Ovary (tissue), 9 donors: ENCODE data around the gene KLF16. TPM values are rescaled to one million over a fixed set of nuclear protein-coding genes. Genes with fewer than 3 reads are reported as not detected.

Experiments
- DNase-seq, 5 donors: peaks; one replicate each; pipeline ENCODE4 v3.0.0-alpha.2; 2019 to 2020
- H3K27ac ChIP-seq, 2 donors: fragments of 200-600 bp; one replicate each; pipeline versions ENCODE4 v1.5.1 to v1.8.0; 2019 to 2022
- H3K27me3 ChIP-seq: fragments of 200-600 bp; one replicate; pipeline ENCODE4 v1.8.0; 2022
- H3K36me3 ChIP-seq: fragments of 200-600 bp; sonication (generic); one replicate; pipeline ENCODE4 v1.5.1; 2019
- H3K4me1 ChIP-seq: one replicate; pipeline ENCODE4 v1.8.1; 2013; ENCODE audit warnings: mild to moderate bottlenecking, moderate library complexity; ENCODE audit not compliant: insufficient read depth
- H3K4me3 ChIP-seq: fragments of 200-600 bp; sonication (generic); one replicate; pipeline ENCODE4 v1.5.1; 2017
- H3K9me3 ChIP-seq, 2 donors: fragments of 200-600 bp in 1 of 2; sonication (generic) in 1 of 2; one replicate each; pipeline versions ENCODE4 v1.5.1 to v1.8.1; 2013 to 2019; ENCODE audit warnings: mild to moderate bottlenecking in 1 of 2, moderate library complexity in 1 of 2
- EP300 ChIP-seq: sonication (generic); formaldehyde crosslinking; IDR thresholded peaks from one replicate; pipeline ENCODE4 v1.6.1; 2017; ENCODE audit warnings: antibody characterized with exemption
- POLR2A ChIP-seq: fragments of 450-650 bp; IDR thresholded peaks from one replicate; pipeline ENCODE4 v1.6.1; 2017; ENCODE audit warnings: antibody characterized with exemption, mild to moderate bottlenecking, moderate library complexity
- WGBS, 3 donors: extraction: QIAGEN DNeasy Blood & Tissue Kit in 1 of 3; methylation state at CpG; one replicate each; pipeline versions ENCODE4 v1.1.5 to v1.1.7; 2013 to 2017; 5-methylcytosine and 5-hydroxymethylcytosine counted together
- intact Hi-C, 4 donors: fragments of 100-400 bp; cut with DNase I; formaldehyde crosslinking; loops; one replicate each; pipeline versions ENCODE4 v1.11.0 to v1.15.1; 2022 to 2023
- polyA plus RNA-seq, 2 donors: library from polyadenylated mRNA; stranded (reverse); fragments of 200-250 nt in 1 of 2; fragments of 350-450 nt in 1 of 2; fragmentation: Illumina TruSeq in 1 of 2; extraction: RNeasy Lipid Tissue Mini Kit (QIAGEN cat#74804) in 1 of 2; gene quantifications; one replicate each; pipeline ENCODE4 v1.2.3, GENCODE V29; 2013 to 2014
- total RNA-seq, 7 donors: library from RNA; depleted of rRNA in 2 of 7; stranded (reverse); fragments of >200 nt in 2 of 7; fragmentation: NEBNext Ultra II Directional in 3 of 7; extraction: Animal tissue kit (Norgen Biotek cat#: 25700) in 3 of 7; gene quantifications; one replicate each; pipeline versions ENCODE4 v1.1.0 to v1.2.4, GENCODE V29; 2016 to 2023
- TF ChIP-seq, protein P1 (sequence below), 3 donors: fragments of 450-650 bp in 2 of 3; fragments of 200-600 bp in 1 of 3; IDR thresholded peaks; one replicate each; pipeline versions ENCODE4 v1.5.1 to v1.8.0; 2016 to 2022; ENCODE audit warnings: antibody characterized with exemption in 3 of 3, mild to moderate bottlenecking in 1 of 3
- donor health status: DM: no; HTN: no; CAD: no; lungs with moderate emphysema.
- donor health status: DM: no; HTN: no; CAD: no.
- donor health status: Bipolar disorder and iron deficiency.
- donor health status: DM: yes; HTN: yes; CAD: no.
- donor health status: DM: no; HTN: no; CAD: no.
- donor health status: DM: yes; HTN: yes; CAD: no.

KLF16 gene
- total and polyA plus RNA-seq, 9 donors = 0.63 to 26.6 (median 14.4) TPM

DNA sequence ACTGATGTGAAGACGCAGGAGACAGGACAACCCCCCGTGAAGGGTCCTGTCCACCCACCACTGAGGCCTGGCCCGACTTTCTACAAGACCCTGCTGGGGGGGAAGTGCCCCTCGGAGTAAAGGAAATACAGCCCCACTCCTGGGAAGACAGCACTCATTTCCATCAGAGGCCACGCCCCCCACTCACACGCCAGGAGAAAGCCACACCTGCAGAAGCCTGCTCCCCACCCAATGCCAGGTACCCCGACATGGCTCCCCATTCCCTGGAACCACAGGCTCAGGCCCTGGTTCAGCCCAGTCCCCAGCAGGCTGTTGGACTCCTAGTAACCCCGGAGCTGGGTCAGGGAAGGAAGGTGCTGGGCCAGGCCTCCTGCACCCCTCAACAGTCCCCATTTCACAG is 40.4 kb downstream of the KLF16 start:
- H3K36me3 ChIP-seq = no peaks in the 10 kb centered on the region
- H3K4me1 ChIP-seq = peaks cover 8% of the 10 kb centered on the region
- H3K4me3 ChIP-seq = no peak overlapping the region
- no peak for DNase-seq
- TF ChIP-seq, protein P1, sequence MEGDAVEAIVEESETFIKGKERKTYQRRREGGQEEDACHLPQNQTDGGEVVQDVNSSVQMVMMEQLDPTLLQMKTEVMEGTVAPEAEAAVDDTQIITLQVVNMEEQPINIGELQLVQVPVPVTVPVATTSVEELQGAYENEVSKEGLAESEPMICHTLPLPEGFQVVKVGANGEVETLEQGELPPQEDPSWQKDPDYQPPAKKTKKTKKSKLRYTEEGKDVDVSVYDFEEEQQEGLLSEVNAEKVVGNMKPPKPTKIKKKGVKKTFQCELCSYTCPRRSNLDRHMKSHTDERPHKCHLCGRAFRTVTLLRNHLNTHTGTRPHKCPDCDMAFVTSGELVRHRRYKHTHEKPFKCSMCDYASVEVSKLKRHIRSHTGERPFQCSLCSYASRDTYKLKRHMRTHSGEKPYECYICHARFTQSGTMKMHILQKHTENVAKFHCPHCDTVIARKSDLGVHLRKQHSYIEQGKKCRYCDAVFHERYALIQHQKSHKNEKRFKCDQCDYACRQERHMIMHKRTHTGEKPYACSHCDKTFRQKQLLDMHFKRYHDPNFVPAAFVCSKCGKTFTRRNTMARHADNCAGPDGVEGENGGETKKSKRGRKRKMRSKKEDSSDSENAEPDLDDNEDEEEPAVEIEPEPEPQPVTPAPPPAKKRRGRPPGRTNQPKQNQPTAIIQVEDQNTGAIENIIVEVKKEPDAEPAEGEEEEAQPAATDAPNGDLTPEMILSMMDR (IDR thresholded peaks at IDR 0.05) = no peak
- intact Hi-C loops = loop anchor here in 2 of 4 donors (10.0 kb wide), 2 partner anchors 148 to 278 kb away; no protein-coding TSS in a partner anchor
- no peaks in the 10 kb centered on the region for H3K9me3 ChIP-seq
- H3K27me3 ChIP-seq = no peaks in the 10 kb centered on the region
- no peak overlapping the region for H3K27ac ChIP-seq
- 82 to 83% (median 82%) methylated on average over 8 of the region's 8 CpGs for WGBS, 3 donors

GRCh38 chr19:1822210-1822609 is 41.2 kb downstream of the KLF16 start:
- no peak for DNase-seq

GRCh38 chr19:1819341-1820255 is 43.8 kb downstream of the KLF16 start:
- intact Hi-C loops = loop anchor here in 2 of 4 donors (10.0 kb wide), 2 partner anchors 145 to 275 kb away; no protein-coding TSS in a partner anchor
- Histone ChIP-seq H3K9me3 (no peaks in the 10 kb centered on the region), H3K4me3 (no peak overlapping the region), H3K27me3 (no peaks in the 10 kb centered on the region), H3K36me3 (no peaks in the 10 kb centered on the region), H3K27ac (no peak overlapping the region), H3K4me1 (no peaks in the 10 kb centered on the region)
- no peak for DNase-seq
- 83 to 86% (median 83%) methylated on average over 42 to 43 of the region's 43 CpGs for WGBS, 3 donors
- TF ChIP-seq POLR2A (no peak), EP300 (no peak)
- TF ChIP-seq, protein P1 (IDR thresholded peaks at IDR 0.05) = no peak

More at GRCh38 chr19:1822210-1822609, 41.2 kb downstream of the KLF16 start:
- TF ChIP-seq, protein P1 (IDR thresholded peaks at IDR 0.05) = no peak
- TF ChIP-seq EP300 (no peak), POLR2A (no peak)
- no peak overlapping the region for H3K27ac ChIP-seq
- intact Hi-C loops = loop anchor here in 2 of 4 donors (10.0 kb wide), 2 partner anchors 147 to 277 kb away; no protein-coding TSS in a partner anchor
- no peaks in the 10 kb centered on the region for H3K36me3 ChIP-seq
- WGBS, 3 donors = 87 to 93% (median 90%) methylated on average over 15 to 19 of the region's 19 CpGs
- no peaks in the 10 kb centered on the region for H3K27me3 ChIP-seq
- H3K9me3 ChIP-seq = no peaks in the 10 kb centered on the region
- peaks cover 6% of the 10 kb centered on the region for H3K4me1 ChIP-seq
- no peak overlapping the region for H3K4me3 ChIP-seq

DNA sequence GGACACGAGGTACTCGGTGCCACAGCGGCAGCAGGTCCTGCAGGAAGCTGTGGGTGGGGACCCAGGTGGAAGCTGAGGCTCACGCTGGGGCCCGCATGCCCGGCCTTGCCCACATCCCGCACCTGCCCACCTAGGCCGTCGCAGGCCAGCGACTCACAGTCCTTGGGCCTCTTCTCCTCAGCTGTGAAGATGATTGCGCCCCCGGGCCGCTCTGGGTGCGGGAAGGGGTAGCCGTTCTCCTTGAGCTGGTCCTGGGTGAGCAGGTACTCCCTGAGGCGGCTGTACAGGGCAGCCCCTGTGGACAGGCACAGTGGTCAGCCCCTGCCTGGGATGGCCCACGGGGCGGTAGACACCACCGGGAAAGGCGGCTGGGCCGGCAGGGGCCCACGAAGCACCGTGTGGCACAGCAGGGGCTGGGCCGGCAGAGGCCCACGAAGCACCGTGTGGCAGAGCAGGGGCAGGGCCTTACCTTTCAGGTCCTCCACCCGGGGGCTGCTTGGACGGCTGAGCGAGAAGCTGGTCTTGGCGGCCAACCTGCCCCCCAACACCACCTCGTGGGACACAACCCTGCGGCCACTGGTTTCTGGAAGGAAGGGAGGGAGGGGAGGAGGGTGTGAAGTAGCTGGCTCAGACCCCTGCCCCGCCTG is 44.7 kb downstream of the KLF16 start:
- H3K9me3 ChIP-seq = no peaks in the 10 kb centered on the region
- no peak overlapping the region for H3K4me3 ChIP-seq
- no peak overlapping the region for H3K27ac ChIP-seq
- H3K36me3 ChIP-seq = no peaks in the 10 kb centered on the region
- no peak for TF ChIP-seq POLR2A
- TF ChIP-seq, protein P1 (IDR thresholded peaks at IDR 0.05) = no peak
- TF ChIP-seq EP300 = no peak
- H3K27me3 ChIP-seq = no peaks in the 10 kb centered on the region
- intact Hi-C loops = loop anchor here in 1 of 4 donors (10.0 kb wide), 1 partner anchor 274 kb away; no protein-coding TSS in a partner anchor
- WGBS, 3 donors = 89 to 90% (median 90%) methylated on average over 31 to 33 of the region's 33 CpGs
- H3K4me1 ChIP-seq = no peaks in the 10 kb centered on the region
- no peak for DNase-seq
